Measurements from ENCODE around the gene DLAT. TPM values are rescaled to one million over a fixed set of nuclear protein-coding genes. Genes with fewer than 3 reads are reported as not detected.

Gene DLAT
- total RNA-seq, 1 donor from 2014 or later: 28.2 TPM

DNA sequence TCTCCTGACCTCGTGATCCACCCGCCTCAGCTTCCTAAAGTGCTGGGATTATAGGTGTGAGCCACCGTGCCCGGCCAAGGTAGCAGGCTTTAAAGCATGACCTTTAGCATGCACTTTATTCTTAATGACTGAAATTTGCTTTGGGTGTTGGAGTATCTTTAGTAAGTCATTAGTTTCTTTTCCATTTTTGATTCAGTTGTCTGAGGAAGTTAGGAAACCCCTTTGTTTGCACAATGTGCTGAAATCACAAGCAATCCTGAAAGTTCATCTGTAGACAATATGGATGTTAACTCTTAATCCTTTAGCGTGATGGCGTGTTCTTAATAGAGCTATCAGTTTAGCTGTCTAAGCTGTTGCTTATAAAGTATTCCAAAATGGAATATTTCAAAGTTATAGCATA lies 78.2 kb downstream of the DLAT start:
- Mint-ChIP-seq H3K27ac (ENCODE audit: unreplicated experiment) (no peak overlapping the region), H3K27me3 (ENCODE audit: unreplicated experiment) (no peaks in the 10 kb centered on the region), H3K4me3 (ENCODE audit: unreplicated experiment) (no peak overlapping the region), H3K4me1 (ENCODE audit: unreplicated experiment) (no peaks in the 10 kb centered on the region), H3K36me3 (ENCODE audit: low read depth, unreplicated experiment) (no peaks in the 10 kb centered on the region), H3K9me3 (ENCODE audit: unreplicated experiment) (no peaks in the 10 kb centered on the region)
- no peak for DNase-seq (ENCODE audit: low spot score)
- TF ChIP-seq, protein P1, sequence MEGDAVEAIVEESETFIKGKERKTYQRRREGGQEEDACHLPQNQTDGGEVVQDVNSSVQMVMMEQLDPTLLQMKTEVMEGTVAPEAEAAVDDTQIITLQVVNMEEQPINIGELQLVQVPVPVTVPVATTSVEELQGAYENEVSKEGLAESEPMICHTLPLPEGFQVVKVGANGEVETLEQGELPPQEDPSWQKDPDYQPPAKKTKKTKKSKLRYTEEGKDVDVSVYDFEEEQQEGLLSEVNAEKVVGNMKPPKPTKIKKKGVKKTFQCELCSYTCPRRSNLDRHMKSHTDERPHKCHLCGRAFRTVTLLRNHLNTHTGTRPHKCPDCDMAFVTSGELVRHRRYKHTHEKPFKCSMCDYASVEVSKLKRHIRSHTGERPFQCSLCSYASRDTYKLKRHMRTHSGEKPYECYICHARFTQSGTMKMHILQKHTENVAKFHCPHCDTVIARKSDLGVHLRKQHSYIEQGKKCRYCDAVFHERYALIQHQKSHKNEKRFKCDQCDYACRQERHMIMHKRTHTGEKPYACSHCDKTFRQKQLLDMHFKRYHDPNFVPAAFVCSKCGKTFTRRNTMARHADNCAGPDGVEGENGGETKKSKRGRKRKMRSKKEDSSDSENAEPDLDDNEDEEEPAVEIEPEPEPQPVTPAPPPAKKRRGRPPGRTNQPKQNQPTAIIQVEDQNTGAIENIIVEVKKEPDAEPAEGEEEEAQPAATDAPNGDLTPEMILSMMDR (IDR thresholded peaks at IDR 0.05; ENCODE audit: unreplicated experiment): no peak

DNA sequence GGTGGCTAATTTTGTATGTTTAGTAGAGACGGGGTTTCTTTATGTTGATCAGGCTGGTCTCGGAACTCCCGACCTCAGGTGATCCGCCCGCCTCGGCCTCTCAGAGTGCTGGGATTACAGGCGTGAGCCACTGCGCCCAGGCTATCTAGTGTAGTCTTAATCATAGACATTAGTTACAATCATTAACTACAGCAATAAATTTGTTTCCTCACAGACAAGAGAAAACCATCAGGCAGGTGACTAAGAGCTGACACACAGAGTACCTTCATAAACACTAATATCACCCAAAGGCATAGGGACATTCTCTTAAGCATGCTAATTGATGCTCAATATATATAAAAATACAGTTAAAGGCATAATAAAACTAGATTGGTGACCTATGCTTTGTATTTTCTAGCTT lies 80.9 kb downstream of the DLAT start:
- Mint-ChIP-seq H3K27ac (ENCODE audit: unreplicated experiment) (no peak overlapping the region), H3K4me3 (ENCODE audit: unreplicated experiment) (no peak overlapping the region), H3K36me3 (ENCODE audit: low read depth, unreplicated experiment) (no peaks in the 10 kb centered on the region), H3K9me3 (ENCODE audit: unreplicated experiment) (no peaks in the 10 kb centered on the region), H3K4me1 (ENCODE audit: unreplicated experiment) (no peaks in the 10 kb centered on the region), H3K27me3 (ENCODE audit: unreplicated experiment) (no peaks in the 10 kb centered on the region)
- TF ChIP-seq, protein P1 (IDR thresholded peaks at IDR 0.05; ENCODE audit: unreplicated experiment): no peak
- no peak for DNase-seq (ENCODE audit: low spot score)

Other genes with a start within 250 kb of the DLAT start
- gene ALG9, start 153.8 kb upstream of the DLAT start, total RNA-seq (ENCODE audit: unreplicated experiment): 35.8 TPM
- gene FDXACB1, start 146.2 kb upstream of the DLAT start, total RNA-seq (ENCODE audit: unreplicated experiment): 1.4 TPM
- 35.6 TPM for gene CFAP68, start 145.9 kb upstream of the DLAT start, total RNA-seq (ENCODE audit: unreplicated experiment)
- gene CRYAB, start 113.6 kb upstream of the DLAT start, total RNA-seq (ENCODE audit: unreplicated experiment): not detected
- not detected for gene HSPB2, start 112.7 kb upstream of the DLAT start, total RNA-seq (ENCODE audit: unreplicated experiment)
- 2.8 TPM for gene C11orf52, start 106.5 kb upstream of the DLAT start, total RNA-seq (ENCODE audit: unreplicated experiment)
- gene DIXDC1, start 88.1 kb upstream of the DLAT start, total RNA-seq (ENCODE audit: unreplicated experiment): 6.2 TPM
- gene PIH1D2, start 48.6 kb downstream of the DLAT start, total RNA-seq (ENCODE audit: unreplicated experiment): 2.5 TPM
- 21.8 TPM for gene NKAPD1, start 48.9 kb downstream of the DLAT start, total RNA-seq (ENCODE audit: unreplicated experiment)
- gene TIMM8B, start 61.3 kb downstream of the DLAT start, total RNA-seq (ENCODE audit: unreplicated experiment): 49.6 TPM
- 43.0 TPM for gene SDHD, start 61.5 kb downstream of the DLAT start, total RNA-seq (ENCODE audit: unreplicated experiment)
- 0.90 TPM for gene IL18, start 138.7 kb downstream of the DLAT start, total RNA-seq (ENCODE audit: unreplicated experiment)
- not detected for gene TEX12, start 142.0 kb downstream of the DLAT start, total RNA-seq (ENCODE audit: unreplicated experiment)
- gene BCO2, start 150.1 kb downstream of the DLAT start, total RNA-seq (ENCODE audit: unreplicated experiment): 2.6 TPM
- gene PTS, start 201.0 kb downstream of the DLAT start, total RNA-seq (ENCODE audit: unreplicated experiment): 40.1 TPM
- gene PLET1, start 235.5 kb downstream of the DLAT start, total RNA-seq (ENCODE audit: unreplicated experiment): not detected